Activated naive CD4-positive, alpha-beta T cell treated with Interleukin-2 at 50 U/mL for 16 hours (primary cell): Measurements from ENCODE around the gene RELT.

Experiments
- DNase-seq: peaks from one replicate; pipeline ENCODE4 v3.0.0-alpha.2; 2020

Gene RELT

GRCh38 chr11:73348838-73349237 is 27.4 kb upstream of the RELT start:
- DNase-seq: no peak

DNA sequence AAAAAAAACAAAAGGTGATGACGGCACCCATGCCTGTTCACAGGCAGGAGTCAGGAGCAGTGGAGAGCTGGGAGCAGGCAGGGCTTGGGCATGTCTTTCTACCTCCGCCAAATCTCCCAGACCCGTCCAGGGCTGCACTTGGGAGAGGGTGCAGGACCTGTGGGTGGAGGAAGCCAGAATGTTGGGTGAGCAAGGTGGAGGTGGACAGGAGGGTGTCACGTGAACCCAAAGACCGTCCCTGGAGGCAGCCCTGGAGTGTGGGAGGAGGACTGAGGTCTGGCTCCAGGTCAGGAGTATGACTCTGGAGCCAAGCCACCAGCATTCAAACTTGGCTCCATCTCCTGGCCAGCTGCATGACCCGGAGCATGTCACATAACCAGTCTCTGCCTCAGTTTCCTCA is 26.6 kb upstream of the RELT start:
- no peak for DNase-seq

DNA sequence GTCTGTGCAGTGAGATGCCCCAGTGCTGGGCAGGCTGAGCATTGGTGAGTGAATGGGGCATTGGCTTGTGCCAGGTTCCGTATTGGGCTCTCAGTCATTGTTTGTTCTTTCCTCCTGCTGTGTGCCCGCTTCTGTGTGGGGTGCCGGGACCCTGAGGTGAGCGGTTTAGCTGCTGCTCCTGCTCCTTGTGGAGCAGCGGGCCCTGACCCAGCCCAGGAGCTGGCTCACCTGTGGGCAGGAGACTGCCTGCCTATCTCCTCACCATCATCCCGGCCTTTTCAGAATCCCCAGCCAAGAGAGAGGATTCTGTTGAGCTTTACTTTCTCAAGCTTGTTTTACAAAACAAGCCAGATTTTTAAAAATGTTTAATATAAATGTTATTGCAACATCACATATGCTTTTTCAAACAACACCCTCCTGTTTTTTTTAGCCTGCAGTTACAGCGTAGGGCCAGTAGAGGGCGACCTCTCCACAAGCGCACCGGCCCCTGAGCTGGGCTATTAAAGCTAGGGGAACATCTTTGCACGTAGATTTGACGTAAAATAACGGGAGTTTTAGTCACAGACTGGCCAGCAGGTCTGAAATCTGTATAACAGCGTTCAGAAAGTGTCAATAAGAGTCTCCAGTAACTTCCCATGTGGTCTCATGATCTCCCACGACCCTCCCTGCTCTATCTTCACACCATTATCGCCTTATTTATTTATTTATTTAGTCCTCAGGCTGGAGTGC is 25.1 kb upstream of the RELT start:
- peak; percentile 62 for DNase-seq

DNA sequence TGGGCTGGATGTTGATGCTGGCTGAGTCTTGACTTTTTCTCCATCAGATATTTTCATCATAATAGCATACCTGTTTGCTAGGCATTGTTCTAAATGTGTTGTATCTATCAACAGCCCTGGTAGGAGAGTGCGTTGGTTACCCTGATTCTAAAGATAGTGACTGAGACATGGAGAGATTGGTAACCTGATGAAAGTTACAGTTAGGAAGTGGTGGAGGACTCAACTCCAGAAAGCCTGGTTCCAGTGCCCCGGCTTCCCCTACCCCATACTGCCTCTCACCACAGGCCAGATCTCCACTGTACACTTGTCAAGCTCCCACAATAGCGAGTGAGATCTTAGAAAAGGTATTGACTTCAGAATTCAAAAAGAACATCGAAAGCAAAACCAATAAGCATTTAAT is 22.8 kb upstream of the RELT start:
- no peak for DNase-seq

DNA sequence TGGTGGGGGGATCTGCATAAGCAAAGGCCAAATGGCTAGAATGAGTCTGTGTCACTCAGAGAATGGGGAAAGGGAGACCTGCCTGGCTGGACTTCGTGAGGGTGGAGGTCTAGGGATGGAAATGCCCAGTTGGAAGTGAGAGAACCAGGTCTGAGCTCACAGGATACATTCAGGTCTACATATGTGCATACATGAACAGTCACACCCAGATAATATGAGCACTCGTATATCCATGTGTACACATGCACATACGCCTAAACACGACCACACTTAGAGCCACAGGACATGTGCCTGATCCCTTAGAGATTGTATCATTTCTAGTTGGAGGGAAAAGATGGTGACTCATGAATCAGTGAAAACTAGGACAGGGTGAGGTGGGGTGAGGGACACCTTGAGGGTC is 21.1 kb upstream of the RELT start:
- DNase-seq: no peak

- no peak for DNase-seq
Measured at GRCh38 chr11:73356979-73357860, 19.0 kb upstream of the RELT start.

DNA sequence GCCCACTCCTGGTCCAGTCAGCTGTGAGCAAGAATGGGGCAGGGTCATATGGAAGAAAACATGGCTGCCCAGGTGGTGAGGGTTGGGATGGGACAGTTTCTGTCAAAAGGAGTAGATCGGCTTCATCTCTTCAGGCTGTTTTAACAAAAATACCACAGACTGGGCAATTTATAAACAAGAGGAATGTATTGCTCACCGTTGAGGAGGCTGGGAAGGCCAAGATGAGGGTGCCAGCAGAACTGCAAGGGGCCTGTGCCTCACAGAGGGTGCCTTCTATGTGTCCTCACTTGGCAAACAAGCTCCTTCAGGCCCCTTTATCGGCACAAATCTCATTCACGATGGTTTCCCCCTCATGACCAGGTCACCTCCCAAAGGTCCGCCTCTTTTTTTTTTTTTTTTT is 18.1 kb upstream of the RELT start:
- DNase-seq: no peak

DNA sequence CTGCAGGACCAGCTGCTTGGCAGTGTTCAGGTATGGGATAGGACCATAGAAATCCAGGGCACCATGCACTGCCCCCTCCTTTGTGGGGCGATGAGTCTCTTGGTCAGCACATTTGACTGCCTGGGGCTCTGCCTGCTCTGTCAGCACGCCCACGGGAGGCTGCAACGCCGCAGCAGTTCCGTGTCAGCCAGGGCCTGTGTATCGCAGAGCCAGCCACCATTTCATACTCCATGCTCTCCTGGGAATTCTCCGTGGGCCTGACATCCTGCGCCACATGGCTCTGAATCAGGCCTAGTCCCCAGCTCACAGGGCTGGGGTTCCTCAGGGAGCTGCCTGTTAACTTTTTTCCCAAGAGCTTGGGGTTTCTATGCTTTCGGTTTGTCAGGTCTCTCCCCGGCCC is 16.9 kb upstream of the RELT start:
- DNase-seq: no peak

- peak; percentile 26 for DNase-seq
Measured at GRCh38 chr11:73359930-73360742, 16.1 kb upstream of the RELT start.

DNA sequence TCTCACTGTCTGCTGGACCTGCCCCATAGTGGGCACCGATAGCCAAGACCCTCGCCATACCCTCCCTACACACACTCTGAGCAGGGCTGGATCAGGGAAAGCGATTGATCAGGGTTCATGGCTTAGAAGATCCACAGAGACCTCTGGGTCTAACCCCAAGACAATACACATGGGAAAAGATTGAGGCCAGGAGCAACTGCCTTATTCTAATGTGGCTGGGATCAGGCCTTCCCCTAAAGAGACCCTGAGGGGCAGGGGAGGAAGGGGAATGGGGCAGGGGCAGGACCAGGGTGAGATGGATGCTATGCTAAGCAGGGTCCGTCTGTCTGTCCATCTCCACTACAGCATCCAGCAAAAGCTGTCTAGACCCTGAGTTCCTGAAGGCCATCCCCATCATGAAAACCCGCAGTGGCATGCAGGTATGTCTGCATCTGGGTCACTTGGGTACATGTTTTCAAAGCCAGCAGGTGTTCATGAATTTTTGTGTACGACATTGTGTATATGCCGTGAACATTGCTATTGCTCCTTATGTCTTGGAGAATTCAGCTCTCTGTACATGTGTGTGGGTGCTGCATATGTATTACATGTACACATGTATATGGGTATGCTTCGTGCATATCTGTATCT is 15.3 kb upstream of the RELT start:
- no peak for DNase-seq

DNA sequence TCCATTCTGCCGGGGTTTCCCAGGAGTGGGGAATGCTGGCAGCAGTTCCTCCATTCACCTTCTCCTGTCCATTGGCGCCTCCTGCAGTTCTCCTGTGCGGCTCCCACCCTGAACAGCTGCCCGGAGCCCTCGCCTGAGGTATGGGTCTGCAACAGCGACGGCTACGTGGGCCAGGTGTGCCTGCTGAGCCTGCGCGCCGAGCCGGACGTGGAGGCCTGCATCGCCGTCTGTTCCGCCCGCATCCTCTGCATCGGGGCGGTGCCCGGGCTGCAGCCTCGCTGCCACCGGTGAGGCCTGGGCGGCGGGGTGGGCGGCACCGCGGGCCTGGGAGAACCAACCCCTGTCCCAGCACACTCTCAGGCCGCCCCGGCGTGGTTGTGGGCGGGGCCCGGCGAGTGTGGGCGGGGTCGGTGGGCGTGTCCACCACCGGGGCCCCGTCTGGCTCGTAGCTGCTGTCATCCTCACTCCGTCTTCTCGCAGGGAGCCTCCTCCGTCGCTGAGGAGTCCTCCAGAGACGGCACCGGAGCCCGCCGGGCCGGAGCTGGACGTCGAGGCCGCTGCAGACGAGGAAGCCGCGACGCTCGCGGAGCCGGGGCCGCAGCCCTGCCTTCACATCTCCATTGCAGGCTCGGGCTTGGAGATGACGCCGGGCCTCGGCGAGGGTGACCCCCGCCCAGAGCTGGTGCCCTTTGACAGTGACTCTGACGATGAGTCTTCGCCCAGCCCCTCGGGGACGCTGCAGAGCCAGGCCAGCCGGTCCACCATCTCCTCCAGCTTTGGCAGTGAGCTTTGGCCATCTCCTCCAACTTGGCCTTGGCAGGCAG is 14.0 kb upstream of the RELT start:
- DNase-seq: no peak

- DNase-seq: no peak
Measured at GRCh38 chr11:73363147-73363546, 13.1 kb upstream of the RELT start.

GRCh38 chr11:73365352-73366264 is 10.6 kb upstream of the RELT start:
- no peak for DNase-seq

GRCh38 chr11:73366265-73366610 is 10.0 kb upstream of the RELT start:
- no peak for DNase-seq

- no peak for DNase-seq
Measured at GRCh38 chr11:73366953-73367352, 9.2 kb upstream of the RELT start.

GRCh38 chr11:73367482-73368024 is 8.6 kb upstream of the RELT start:
- DNase-seq: peak; percentile 24

GRCh38 chr11:73372375-73372993 is 3.7 kb upstream of the RELT start:
- DNase-seq: no peak

GRCh38 chr11:73374151-73374550 is 2.0 kb upstream of the RELT start:
- no peak for DNase-seq

DNA sequence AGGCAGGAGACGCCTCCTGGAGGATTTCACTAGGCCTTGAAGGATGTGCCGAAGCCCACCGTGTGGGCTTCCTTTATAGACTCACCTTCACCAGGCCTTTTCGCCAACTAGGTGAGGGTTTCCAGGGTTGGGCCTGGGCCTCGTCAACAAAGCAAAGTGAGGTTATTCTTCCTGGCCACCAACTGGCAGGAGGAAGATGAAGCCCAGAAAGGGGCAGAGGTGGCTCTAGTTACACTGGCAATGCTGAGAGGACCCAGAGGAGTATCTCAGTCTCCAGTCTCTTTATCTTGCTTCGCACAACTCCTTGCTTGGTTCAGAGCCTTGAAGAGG is 404 bp upstream of the RELT start:
- DNase-seq: no peak
